Body of pancreas (tissue), 4 donors: Measurements from ENCODE around the gene NPR3.

Experiments used
- POLR2A ChIP-seq, 3 donors: fragments of 450-650 bp; IDR thresholded peaks; one replicate each; pipeline ENCODE4 v1.6.1; 2016; ENCODE audit warnings: antibody characterized with exemption in 3 of 3, mild to moderate bottlenecking in 2 of 3
- TF ChIP-seq, protein P1 (sequence below), 7 experiments: fragments of 450-650 bp in 4 of 7; fragments of 200-600 bp in 3 of 7; sonication (generic) in 3 of 7; IDR thresholded peaks; one replicate each; pipeline ENCODE4 v1.5.1; 2016 to 2019; ENCODE audit warnings: antibody characterized with exemption in 7 of 7

DNA sequence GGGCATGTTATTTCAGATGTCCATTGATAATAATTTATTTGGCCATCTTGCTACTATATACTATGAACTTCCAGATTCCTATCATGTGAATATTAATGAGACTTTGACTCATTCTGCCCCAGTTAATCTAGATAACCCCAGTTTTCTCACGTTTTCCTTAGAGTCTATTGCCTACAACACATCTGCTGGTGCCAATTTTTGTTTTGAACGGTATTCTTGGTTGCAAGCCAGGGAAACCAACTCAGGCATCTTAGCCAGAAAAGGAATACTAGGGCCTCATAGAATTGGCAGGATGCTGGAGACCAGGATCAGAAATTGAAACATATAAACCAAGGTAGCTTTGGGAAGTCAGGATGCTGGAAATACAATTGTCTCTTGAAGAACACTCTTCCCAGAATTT is 28.0 kb upstream of the NPR3 start:
- TF ChIP-seq, protein P1, sequence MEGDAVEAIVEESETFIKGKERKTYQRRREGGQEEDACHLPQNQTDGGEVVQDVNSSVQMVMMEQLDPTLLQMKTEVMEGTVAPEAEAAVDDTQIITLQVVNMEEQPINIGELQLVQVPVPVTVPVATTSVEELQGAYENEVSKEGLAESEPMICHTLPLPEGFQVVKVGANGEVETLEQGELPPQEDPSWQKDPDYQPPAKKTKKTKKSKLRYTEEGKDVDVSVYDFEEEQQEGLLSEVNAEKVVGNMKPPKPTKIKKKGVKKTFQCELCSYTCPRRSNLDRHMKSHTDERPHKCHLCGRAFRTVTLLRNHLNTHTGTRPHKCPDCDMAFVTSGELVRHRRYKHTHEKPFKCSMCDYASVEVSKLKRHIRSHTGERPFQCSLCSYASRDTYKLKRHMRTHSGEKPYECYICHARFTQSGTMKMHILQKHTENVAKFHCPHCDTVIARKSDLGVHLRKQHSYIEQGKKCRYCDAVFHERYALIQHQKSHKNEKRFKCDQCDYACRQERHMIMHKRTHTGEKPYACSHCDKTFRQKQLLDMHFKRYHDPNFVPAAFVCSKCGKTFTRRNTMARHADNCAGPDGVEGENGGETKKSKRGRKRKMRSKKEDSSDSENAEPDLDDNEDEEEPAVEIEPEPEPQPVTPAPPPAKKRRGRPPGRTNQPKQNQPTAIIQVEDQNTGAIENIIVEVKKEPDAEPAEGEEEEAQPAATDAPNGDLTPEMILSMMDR (IDR thresholded peaks at IDR 0.05) = no peak
- no peak for TF ChIP-seq POLR2A (IDR thresholded peaks at IDR 0.05)
